HEK293T (cell line): Measurements from ENCODE around the gene ABHD14A.

Experiments used
- ARNT ChIP-seq: fragments of 450-650 bp; IDR thresholded peaks from 2 replicates; pipeline ENCODE4 v1.6.1; 2017; ENCODE audit warnings: mild to moderate bottlenecking
- ELF4 ChIP-seq: fragments of 450-650 bp; IDR thresholded peaks from 2 replicates; pipeline ENCODE4 v1.6.1; 2017; ENCODE audit warnings: antibody characterized with exemption
- FOXA1 ChIP-seq: fragments of 450-650 bp; IDR thresholded peaks from 2 replicates; pipeline ENCODE4 v1.6.1; 2016; ENCODE audit warnings: mild to moderate bottlenecking
- FOXK2 ChIP-seq: fragments of 450-650 bp; IDR thresholded peaks from 2 replicates; pipeline ENCODE4 v1.6.1; 2016; ENCODE audit warnings: mild to moderate bottlenecking
- FOXM1 ChIP-seq: fragments of 450-650 bp; IDR thresholded peaks from 2 replicates; pipeline ENCODE4 v1.6.1; 2017; ENCODE audit warnings: mild to moderate bottlenecking, borderline replicate concordance
- SP1 ChIP-seq: fragments of 450-650 bp; IDR thresholded peaks from 2 replicates; pipeline ENCODE4 v1.6.1; 2017
- SUZ12 ChIP-seq: fragments of 450-650 bp; IDR thresholded peaks from 2 replicates; pipeline ENCODE4 v1.6.1; 2016; ENCODE audit warnings: mild to moderate bottlenecking
- TARDBP ChIP-seq: fragments of 450-650 bp; IDR thresholded peaks from 2 replicates; pipeline ENCODE4 v1.6.1; 2016

- TF ChIP-seq ELF4 (no peak), SP1 (no peak), TARDBP (no peak), ARNT (no peak), FOXK2 (no peak), FOXM1 (no peak), SUZ12 (no peak), FOXA1 (no peak)
Observed at GRCh38 chr3:51942603-51943450, 32.0 kb upstream of the ABHD14A start.
